GM18951 (cell line): ENCODE results near the gene ATP1A4.

Experiments
- POLR2A ChIP-seq: IDR thresholded peaks from 4 replicates; pipeline ENCODE4 v1.6.1; 2011; ENCODE audit warnings: mild to moderate bottlenecking; ENCODE audit not compliant: insufficient read length, insufficient read depth; ENCODE audit errors: extremely low read depth
- in situ Hi-C: fragments of 300-500 bp; cut with MboI; formaldehyde crosslinking; loops from one replicate; pipeline ENCODE4 v1.12.0; 2022; ENCODE audit warnings: low sequenced_read_pairs, mixed read lengths, inconsistent platforms; ENCODE audit not compliant: unreplicated experiment

Gene ATP1A4

DNA sequence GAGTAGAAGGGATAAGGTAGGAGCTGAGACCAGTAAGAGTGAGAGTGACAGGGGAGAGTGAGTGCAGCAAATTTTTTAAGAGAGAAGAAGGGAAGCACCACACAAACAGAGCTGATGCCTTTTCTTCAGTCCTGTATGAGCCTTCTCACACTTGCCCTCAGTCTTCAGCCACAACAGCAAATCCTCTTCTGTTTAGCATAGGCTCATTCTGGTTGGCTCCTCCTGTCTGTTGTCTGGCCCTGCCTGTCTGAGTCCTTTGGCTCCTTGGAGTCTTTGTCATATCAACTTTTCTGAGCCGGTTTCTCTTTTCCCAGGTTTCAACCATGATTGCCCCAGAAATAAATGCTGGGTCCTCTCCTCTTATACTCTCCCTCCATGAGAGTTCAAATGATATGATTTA, 26.3 kb downstream of the ATP1A4 start:
- no peak for TF ChIP-seq POLR2A
- in situ Hi-C loops, result no loop called here

DNA sequence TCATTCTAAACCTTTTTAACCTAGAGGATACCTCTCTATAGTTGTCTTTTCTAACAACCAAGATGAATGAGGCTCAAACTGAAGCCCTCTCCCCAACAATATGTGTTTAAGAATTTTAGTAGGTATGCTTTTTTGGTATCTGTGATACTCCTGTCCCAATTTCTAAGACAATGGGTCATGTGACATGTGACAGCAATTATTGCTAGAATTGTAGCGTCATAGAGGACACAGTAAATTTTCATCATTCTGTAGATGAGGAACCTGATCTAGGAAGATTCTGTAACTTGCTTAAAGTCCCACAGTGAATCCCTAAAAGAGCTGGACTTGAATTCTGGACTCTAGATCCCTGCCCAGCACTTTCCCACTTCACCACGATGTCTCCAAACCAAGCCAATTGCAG, 27.3 kb downstream of the ATP1A4 start:
- in situ Hi-C loops, result no loop called here

DNA sequence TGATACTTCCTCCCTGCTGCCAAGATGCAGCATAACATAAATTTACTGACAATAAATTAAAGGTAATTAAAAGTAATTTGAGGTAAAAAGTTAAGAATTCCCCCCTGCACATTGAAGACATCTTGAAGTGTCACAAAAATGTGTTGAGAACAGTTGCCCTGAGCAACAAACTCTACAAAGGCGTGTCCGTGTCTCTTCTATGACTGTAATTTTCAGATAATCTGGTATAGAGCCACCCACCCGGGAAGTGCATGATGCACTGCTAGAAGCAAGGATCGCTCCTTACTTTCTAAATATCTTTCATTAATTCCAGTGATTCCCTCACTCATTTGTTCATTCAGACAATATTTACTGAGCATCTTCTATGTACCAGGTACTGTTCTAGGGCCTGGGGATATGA, 27.9 kb downstream of the ATP1A4 start:
- in situ Hi-C loops, result no loop called here
- TF ChIP-seq POLR2A, result no peak

More for the DNA sequence above, 27.3 kb downstream of the ATP1A4 start:
- TF ChIP-seq POLR2A, result no peak

DNA sequence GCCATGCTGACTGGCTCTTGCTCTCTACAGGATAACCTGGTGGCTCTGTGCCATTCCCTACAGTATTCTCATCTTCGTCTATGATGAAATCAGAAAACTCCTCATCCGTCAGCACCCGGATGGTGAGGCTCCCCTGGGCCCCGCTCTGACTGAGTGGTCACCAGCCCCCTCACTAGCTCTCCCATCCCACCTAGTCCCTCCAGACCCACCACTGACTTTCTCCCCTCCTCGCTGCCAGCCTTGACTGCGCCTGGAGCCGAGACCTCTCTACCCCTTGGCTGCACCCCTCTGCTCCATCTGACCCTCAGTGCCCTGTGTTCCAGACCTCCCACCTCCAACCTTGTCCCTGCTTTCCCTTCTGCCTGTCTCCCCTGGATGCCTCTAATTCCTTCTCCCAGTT, 34.8 kb downstream of the ATP1A4 start:
- TF ChIP-seq POLR2A, result no peak
- in situ Hi-C loops, result no loop called here

DNA sequence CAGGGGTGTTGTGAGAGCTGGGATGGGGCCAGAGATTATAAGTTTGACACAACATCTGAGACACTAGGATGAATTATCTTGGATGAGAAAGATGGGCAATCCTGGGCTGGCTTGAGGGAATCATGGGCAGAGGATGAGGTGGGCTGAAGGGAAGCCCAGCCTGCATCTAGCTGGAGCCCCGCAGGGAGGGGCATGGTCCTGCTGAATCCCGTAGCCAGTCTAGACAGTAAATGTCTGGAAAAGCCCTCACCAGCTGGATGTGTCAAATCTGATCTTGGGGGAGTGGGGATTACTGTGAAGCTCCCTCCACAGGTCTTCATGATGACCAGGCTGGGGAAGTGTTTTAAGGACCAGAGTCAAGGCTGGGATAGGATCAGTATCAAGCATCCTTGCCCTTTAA, 35.3 kb downstream of the ATP1A4 start:
- no peak for TF ChIP-seq POLR2A
- in situ Hi-C loops, result no loop called here

DNA sequence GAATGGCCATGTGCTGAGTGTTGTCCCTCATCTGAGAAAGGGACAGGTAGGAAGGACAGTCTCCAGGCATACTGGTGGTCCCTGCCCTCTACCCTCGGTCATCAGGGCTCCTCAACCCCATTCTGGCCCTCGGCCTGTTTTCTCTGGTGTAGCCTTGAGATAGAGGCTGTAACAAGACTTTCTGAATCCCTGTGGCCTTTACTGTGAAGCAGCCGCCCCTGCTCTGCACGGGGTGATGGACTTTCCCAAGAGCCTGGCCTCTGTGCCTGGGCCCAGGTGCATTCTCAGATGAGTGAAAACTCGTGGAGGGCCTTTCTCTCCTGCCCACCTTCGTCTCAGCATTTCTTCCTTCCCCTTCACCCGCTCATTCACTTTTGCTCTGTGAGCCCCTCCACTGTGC, 36.0 kb downstream of the ATP1A4 start:
- in situ Hi-C loops, result no loop called here
- TF ChIP-seq POLR2A, result no peak

DNA sequence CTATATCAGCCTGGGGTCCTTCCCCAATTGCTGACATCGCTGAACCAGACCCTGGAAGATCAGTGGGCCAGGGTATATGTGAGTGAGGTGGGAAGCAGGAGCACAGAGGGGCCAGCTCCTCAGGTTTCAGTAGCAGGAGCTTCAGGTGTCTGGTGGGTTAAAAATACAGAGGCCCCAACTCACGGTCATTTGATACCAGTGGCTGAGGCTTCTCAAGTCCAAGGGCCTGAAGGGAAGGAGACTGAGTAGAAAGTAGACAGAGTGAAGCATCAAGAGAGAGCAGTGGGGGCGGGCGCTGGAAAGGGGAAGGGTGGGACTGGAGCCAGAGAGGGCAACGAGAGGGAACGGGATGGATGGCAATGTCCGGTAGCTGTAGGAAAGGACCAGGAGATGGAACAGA, 36.9 kb downstream of the ATP1A4 start:
- TF ChIP-seq POLR2A, result no peak
- in situ Hi-C loops, result no loop called here

DNA sequence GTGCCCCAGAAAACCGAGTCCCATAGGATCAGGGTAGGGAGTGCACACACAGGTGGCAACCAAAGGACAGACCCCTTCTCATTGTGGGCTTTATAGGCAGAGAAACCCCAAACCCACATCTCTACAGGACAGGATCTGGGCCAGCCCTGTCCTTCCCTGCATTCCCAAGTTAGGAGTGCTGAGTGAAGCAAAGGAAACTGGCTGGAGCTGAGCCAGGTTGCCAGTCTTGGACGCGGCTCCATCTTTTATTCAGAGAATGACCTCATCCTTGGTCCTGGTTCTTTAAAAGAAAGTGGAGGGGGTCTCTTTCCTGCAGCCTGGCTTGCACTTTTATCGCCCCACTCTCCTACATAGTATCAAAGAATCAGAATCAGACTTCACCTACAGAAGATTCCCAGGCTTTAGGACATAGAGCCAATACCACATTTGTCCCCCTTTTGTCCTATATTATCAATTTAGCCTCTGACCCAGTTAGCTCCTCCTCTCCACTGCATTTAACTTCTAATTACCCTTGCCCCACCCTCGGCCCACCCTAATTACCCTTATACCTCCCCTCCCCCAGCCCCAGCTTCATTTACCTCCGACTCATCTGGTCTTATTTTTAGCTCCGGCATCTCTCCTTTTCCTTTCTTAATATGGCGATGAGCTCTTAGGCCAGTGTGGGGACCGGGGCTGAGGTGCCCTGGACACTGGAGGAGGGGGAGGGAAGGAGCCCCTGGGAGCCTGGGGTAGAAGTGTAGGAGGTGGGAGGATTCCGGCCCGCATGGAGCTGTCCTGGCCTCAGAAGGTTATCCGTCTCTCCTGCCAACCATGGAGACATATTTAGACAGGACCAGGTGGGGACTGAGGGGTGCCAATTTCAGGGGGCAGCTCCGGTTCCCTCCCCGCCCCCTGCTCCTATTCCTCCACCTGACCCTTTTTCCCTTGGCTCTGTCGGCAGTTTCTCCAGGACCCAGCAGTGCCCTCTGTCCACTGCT, 38.5 kb downstream of the ATP1A4 start, which contains the start of gene CASQ1:
CASQ1 (plus strand) TSS at position 927 of the 977 bp plus-strand sequence. CDS start 177 bp downstream, outside the sequence.
- in situ Hi-C loops, result no loop called here
- no peak for TF ChIP-seq POLR2A

DNA sequence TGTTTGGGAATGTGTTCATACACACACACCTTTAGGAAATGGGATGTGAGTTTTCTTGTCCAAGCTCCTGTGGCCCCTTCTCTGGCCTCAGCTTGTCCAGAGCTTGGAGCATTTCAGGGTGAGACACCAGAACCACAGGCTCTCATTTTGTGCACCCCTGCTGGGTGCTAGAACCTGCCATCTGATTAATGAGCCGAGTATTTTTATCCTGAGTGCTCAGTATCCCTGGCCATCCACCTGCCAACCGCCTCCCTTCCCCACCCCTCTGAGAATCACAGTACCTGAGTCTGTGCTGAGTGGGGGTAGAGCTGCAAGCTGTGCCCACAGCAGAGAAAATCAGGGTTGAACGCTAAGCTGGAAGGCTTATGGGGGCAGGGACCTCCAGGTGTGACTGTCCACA, 40.4 kb downstream of the ATP1A4 start:
- in situ Hi-C loops, result no loop called here
- no peak for TF ChIP-seq POLR2A

DNA sequence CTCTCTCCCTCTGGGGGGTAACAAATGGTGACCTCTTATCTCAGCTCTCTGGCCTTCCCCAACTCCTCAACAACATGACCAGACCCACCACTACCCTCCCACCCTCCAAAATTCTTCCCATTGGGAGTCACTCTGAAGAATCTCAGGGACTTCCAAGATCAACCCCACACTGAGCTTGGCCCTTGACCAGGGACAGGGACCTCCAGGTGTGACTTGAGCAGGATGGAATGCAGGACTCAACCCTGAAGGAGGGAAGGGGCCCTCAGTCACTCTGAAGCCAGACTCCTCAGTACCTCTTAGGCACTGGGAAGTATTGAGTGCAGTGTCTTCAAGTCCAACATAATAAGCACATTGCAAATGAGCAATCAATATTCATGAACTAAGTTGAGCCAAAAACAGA, 40.8 kb downstream of the ATP1A4 start:
- in situ Hi-C loops, result no loop called here
- no peak for TF ChIP-seq POLR2A

DNA sequence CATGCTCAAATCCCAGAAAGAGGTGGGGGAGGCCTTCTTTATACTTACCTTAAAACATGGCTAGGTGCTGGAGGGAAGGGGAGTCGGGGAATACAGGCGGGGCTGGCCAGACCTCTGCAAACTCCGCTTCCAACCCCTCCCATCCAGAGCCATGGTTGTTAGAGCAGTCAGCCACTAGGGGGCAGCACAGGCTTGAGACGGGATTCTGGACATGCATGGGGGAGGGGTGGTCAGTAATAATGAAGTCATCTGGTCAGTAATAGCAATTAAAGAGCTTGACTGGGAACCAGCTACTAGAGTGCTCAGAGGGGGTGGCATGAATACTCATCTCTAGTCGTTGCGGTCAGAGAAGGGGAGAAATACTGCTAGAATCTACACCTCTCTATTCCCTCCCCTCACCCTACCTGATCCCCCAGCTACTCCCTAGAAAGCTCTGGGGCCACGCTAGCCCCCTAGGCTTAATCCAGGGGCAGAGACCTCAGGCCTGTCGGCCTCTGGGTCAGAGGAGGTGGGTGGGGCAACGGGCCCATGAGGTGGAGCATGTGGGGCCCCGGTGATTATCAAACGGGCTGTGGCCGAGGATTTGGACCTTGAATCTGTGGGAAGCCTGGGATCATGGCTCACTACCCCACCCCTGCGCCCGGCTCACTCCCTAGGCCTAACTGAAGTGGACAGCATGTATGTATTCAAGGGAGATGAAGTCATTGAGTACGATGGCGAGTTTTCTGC, 41.9 kb downstream of the ATP1A4 start:
- in situ Hi-C loops, result no loop called here
- no peak for TF ChIP-seq POLR2A

DNA sequence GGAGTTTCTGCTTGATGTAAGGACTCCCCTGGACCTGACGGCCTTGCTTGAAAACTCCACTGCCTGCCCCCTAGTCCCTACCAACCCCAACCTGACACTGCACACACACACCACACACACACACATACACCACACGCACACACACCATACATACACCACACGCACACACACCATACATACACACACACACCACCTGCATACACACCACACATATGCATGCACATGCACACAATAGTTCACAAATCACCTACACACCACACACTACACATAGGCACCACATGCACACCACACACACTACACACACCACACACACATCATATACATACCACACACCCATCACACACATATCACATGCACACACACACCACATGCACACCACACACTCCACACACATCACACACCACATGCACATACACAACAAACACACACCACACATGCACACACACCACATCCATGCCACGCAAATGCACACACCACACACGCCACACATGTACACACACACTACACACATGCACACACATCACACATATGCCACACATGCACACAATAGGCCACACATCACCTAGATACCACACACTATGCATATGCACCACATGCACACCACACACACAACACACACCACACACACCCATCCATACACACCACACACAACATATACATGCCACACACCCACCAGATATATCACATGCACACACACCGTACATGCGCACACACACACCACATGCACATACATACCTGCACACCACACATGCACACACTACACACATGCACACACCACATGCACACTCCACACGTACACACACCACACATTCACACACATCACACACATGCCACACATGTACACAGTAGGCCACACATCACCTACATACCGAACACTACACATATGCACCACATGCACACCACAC, 42.7 kb downstream of the ATP1A4 start:
- no peak for TF ChIP-seq POLR2A
- in situ Hi-C loops, result no loop called here

DNA sequence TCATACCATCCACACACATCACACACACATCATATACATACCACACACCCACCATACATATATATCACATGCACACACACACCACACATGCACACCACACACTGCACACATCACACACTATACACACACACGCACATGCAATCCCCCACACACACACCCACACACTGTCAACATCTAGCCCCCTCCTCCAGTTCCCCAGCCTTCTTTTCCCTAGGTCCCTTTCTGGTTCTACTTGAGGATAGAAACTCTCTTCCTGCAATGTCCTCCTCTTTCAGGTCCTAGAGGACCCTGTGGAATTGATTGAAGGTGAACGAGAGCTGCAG, 43.3 kb downstream of the ATP1A4 start:
- TF ChIP-seq POLR2A, result no peak
- in situ Hi-C loops, result no loop called here

DNA sequence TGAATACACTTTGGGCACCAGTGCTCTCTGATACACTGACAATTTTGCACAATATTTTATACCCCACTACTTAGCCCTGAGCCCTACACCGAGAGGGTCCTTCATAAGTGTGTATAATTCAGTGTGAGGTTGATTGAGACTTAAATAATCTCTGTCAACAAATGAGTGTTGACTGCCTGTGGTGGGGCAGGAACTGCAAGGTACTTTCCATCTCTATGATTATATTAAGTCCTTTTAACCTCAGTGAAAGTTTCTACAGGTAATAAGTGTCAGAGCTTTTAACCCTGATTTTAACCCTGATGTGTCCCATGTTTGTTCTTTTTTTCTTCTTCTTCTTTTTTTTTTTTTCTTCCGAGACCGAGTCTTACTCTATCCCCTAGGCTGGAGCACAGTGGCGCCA, 44.7 kb downstream of the ATP1A4 start:
- in situ Hi-C loops, result no loop called here
- no peak for TF ChIP-seq POLR2A
